ENCODE results near the gene AFF1. TPM values are rescaled to one million over a fixed set of nuclear protein-coding genes. Genes with fewer than 3 reads are reported as not detected.
"Not testable (repeated sequence)": the region's sequence is repeated elsewhere in the genome, so short reads cannot be mapped to it uniquely, and the experiment has no call there.

Gene AFF1
- total RNA-seq, 4 donors from 2014 or later, result 26.7 to 200 (median 92.5) TPM

- Histone ChIP-seq H3K27ac (peak overlapping the region; percentile 66 to 68), H3K9me3 (no peaks in the 10 kb centered on the region), H3K27me3 (no peaks in the 10 kb centered on the region), H3K4me1 (peaks cover 0 to 24% of the 10 kb centered on the region in 2 donors), H3K4me3 (no peak overlapping the region), H3K36me3 (no peaks in the 10 kb centered on the region)
- DNase-seq, result no peak
- intact Hi-C loops (cut with DNase I; ENCODE audit: low total_unique reads), result no loop called here
- TF ChIP-seq, protein P1, sequence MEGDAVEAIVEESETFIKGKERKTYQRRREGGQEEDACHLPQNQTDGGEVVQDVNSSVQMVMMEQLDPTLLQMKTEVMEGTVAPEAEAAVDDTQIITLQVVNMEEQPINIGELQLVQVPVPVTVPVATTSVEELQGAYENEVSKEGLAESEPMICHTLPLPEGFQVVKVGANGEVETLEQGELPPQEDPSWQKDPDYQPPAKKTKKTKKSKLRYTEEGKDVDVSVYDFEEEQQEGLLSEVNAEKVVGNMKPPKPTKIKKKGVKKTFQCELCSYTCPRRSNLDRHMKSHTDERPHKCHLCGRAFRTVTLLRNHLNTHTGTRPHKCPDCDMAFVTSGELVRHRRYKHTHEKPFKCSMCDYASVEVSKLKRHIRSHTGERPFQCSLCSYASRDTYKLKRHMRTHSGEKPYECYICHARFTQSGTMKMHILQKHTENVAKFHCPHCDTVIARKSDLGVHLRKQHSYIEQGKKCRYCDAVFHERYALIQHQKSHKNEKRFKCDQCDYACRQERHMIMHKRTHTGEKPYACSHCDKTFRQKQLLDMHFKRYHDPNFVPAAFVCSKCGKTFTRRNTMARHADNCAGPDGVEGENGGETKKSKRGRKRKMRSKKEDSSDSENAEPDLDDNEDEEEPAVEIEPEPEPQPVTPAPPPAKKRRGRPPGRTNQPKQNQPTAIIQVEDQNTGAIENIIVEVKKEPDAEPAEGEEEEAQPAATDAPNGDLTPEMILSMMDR (IDR thresholded peaks at IDR 0.05), result no peak
- TF ChIP-seq POLR2A (IDR thresholded peaks at IDR 0.05), result no peak
Observed at GRCh38 chr4:87077914-87078585, 143.2 kb downstream of the AFF1 start.

DNA sequence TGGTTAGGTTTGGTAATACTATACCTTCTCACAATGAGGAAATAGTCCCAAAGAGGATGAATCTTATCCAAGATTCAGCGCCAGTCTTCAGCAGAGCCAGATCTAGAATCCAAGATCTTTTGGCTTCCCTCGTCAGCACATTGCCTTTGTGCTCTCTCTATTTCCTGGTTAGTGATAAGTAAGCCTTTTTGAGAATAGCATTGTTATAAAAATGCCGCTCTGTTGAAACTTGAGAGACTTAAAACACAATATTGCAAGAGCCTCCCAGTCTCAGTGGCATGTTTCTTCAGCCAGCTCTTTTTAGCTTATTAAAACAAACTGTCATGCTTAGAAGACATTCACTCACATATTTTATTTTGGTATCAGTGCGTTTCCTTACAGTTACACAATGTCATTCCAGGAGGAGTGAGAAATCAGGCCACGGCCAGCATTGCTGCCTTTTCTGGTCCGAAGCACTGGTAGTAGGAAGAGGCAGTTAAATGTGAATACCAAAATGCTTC, 144.2 kb downstream of the AFF1 start:
- peaks cover 0 to 24% of the 10 kb centered on the region in 2 donors for H3K4me1 ChIP-seq
- no peak overlapping the region for H3K4me3 ChIP-seq
- H3K9me3 ChIP-seq, result no peaks in the 10 kb centered on the region
- intact Hi-C loops (cut with DNase I; ENCODE audit: low total_unique reads), result no loop called here
- H3K27me3 ChIP-seq, result no peaks in the 10 kb centered on the region
- peak; percentile 50 to 57 for DNase-seq
- H3K36me3 ChIP-seq, result no peaks in the 10 kb centered on the region
- H3K27ac ChIP-seq, result peak overlapping the region; percentile 66 to 68
- TF ChIP-seq, protein P1 (IDR thresholded peaks at IDR 0.05), result no peak
- TF ChIP-seq POLR2A (IDR thresholded peaks at IDR 0.05), result no peak

GRCh38 chr4:87079967-87080366, 145.2 kb downstream of the AFF1 start:
- intact Hi-C loops (cut with DNase I; ENCODE audit: low total_unique reads), result no loop called here
- no peak for DNase-seq
- Histone ChIP-seq H3K9me3 (no peaks in the 10 kb centered on the region), H3K4me3 (no peak overlapping the region), H3K27ac (peak overlapping the region; percentile 66 to 68), H3K4me1 (peaks cover 0 to 23% of the 10 kb centered on the region in 2 donors), H3K27me3 (no peaks in the 10 kb centered on the region), H3K36me3 (no peaks in the 10 kb centered on the region)
- TF ChIP-seq, protein P1 (IDR thresholded peaks at IDR 0.05), result no peak
- no peak for TF ChIP-seq POLR2A (IDR thresholded peaks at IDR 0.05)

DNA sequence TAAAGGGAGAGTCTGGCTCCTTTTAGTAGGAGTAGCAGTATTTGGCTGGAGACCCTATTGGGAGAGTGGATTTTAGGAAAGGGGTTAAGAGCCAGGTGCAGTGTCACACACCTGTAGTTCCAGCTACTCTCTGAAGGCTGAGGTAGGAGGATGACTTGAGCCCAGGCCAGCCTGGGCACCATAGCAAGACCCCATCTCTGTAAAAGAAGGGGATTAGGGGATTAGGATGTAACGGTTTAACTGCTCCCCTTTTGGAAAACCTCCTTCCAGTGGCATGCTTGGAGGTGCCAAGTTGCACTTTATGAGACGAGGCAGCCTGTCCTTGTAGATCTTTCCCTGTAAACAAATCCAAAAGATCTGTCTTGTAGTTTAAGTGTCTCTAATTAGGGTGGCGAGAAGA, 145.7 kb downstream of the AFF1 start:
- Histone ChIP-seq H3K27me3 (no peaks in the 10 kb centered on the region), H3K4me3 (no peak overlapping the region), H3K4me1 (peaks cover 0 to 19% of the 10 kb centered on the region in 2 donors), H3K27ac (peak overlapping the region; percentile 66 to 68), H3K9me3 (no peaks in the 10 kb centered on the region), H3K36me3 (no peaks in the 10 kb centered on the region)
- intact Hi-C loops (cut with DNase I; ENCODE audit: low total_unique reads), result no loop called here
- no peak for DNase-seq
- TF ChIP-seq, protein P1 (IDR thresholded peaks at IDR 0.05), result no peak
- no peak for TF ChIP-seq POLR2A (IDR thresholded peaks at IDR 0.05)

GRCh38 chr4:87081826-87082225, 147.0 kb downstream of the AFF1 start:
- H3K4me3 ChIP-seq, result no peak overlapping the region
- no peak for TF ChIP-seq POLR2A (IDR thresholded peaks at IDR 0.05)
- TF ChIP-seq, protein P1 (IDR thresholded peaks at IDR 0.05), result no peak
- intact Hi-C loops (cut with DNase I; ENCODE audit: low total_unique reads), result no loop called here
- H3K9me3 ChIP-seq, result no peaks in the 10 kb centered on the region
- no peaks in the 10 kb centered on the region for H3K36me3 ChIP-seq
- H3K4me1 ChIP-seq, result peaks cover 0 to 14% of the 10 kb centered on the region in 2 donors
- DNase-seq, result no peak
- H3K27ac ChIP-seq, result peak overlapping the region; percentile 66 to 68
- H3K27me3 ChIP-seq, result no peaks in the 10 kb centered on the region

- H3K27ac ChIP-seq; H3K36me3 ChIP-seq; H3K9me3 ChIP-seq; DNase-seq; H3K4me1 ChIP-seq; H3K4me3 ChIP-seq; H3K27me3 ChIP-seq; intact Hi-C loops (cut with DNase I; ENCODE audit: low total_unique reads): not testable (repeated sequence)
Observed at GRCh38 chr4:87085732-87086131, 150.9 kb downstream of the AFF1 start.

Data from uterus (tissue), 4 donors.